ENCODE data around the gene ZNF692.
A peak's percentile ranks its signal among the peaks of the same experiment; 100 is the strongest.

The ZNF692 gene

GRCh38 chr1:248858096-248858890 is 592 bp downstream of the ZNF692 start:
- peaks cover 0 to 19% (median 0%) of the 10 kb centered on the region in 3 donors for H3K36me3 ChIP-seq
- peak; percentile 52 to 86 for DNase-seq
- H3K27me3 ChIP-seq: no peaks in the 10 kb centered on the region
- peaks cover 0 to 30% (median 22%) of the 10 kb centered on the region in 4 donors for H3K4me1 ChIP-seq
- TF ChIP-seq CTCF (IDR thresholded peaks at IDR 0.05): peak; percentile 29 to 30
- peak overlapping the region; percentile 55 to 58 for H3K4me3 ChIP-seq
- H3K27ac ChIP-seq: peak overlapping the region; percentile 88 to 96
- no peaks in the 10 kb centered on the region for H3K9me3 ChIP-seq
- intact Hi-C loops (cut with DNase I; ENCODE audit: low total_unique reads): loop anchor here (2.0 kb wide), 1 partner anchor 19 kb away; the partner anchor contains the start of gene ZNF672

- H3K36me3 ChIP-seq: peaks cover 0 to 23% (median 0%) of the 10 kb centered on the region in 3 donors
- peaks cover 0 to 28% (median 19%) of the 10 kb centered on the region in 4 donors for H3K4me1 ChIP-seq
- H3K9me3 ChIP-seq: no peaks in the 10 kb centered on the region
- intact Hi-C loops (cut with DNase I; ENCODE audit: low total_unique reads): loop anchor here (2.0 kb wide), 1 partner anchor 19 kb away; the partner anchor contains the start of gene ZNF672
- H3K27ac ChIP-seq: peak overlapping the region; percentile 88 to 96
- no peaks in the 10 kb centered on the region for H3K27me3 ChIP-seq
- no peak for DNase-seq
- H3K4me3 ChIP-seq: peak overlapping the region; percentile 55 to 58
- TF ChIP-seq CTCF (IDR thresholded peaks at IDR 0.05): no peak
Measured at GRCh38 chr1:248857749-248858095, 1.2 kb downstream of the ZNF692 start.

GRCh38 chr1:248857201-248857600 is 1.7 kb downstream of the ZNF692 start:
- Histone ChIP-seq H3K27me3 (no peaks in the 10 kb centered on the region), H3K4me3 (no peak overlapping the region), H3K36me3 (peaks cover 0 to 23% (median 0%) of the 10 kb centered on the region in 3 donors), H3K4me1 (peaks cover 0 to 24% (median 16%) of the 10 kb centered on the region in 4 donors), H3K9me3 (no peaks in the 10 kb centered on the region), H3K27ac (no peak overlapping the region)
- intact Hi-C loops (cut with DNase I; ENCODE audit: low total_unique reads): no loop called here
- TF ChIP-seq CTCF (IDR thresholded peaks at IDR 0.05): no peak
- peak in 1 of 2 donors; percentile 52 for DNase-seq

- peaks cover 0 to 31% (median 4%) of the 10 kb centered on the region in 3 donors for H3K36me3 ChIP-seq
- DNase-seq: peak in 1 of 2 donors; percentile 39
- intact Hi-C loops (cut with DNase I; ENCODE audit: low total_unique reads): no loop called here
Measured at GRCh38 chr1:248856176-248856575, 2.7 kb downstream of the ZNF692 start.

GRCh38 chr1:248855580-248855979 is 3.3 kb downstream of the ZNF692 start:
- H3K27ac ChIP-seq: no peak overlapping the region
- no peaks in the 10 kb centered on the region for H3K27me3 ChIP-seq
- peaks cover 0 to 24% (median 16%) of the 10 kb centered on the region in 4 donors for H3K4me1 ChIP-seq
- peaks cover 2 to 37% (median 10%) of the 10 kb centered on the region in 3 donors for H3K36me3 ChIP-seq
- DNase-seq: peak in 1 of 2 donors; percentile 58
- H3K4me3 ChIP-seq: no peak overlapping the region
- TF ChIP-seq CTCF (IDR thresholded peaks at IDR 0.05): no peak
- intact Hi-C loops (cut with DNase I; ENCODE audit: low total_unique reads): no loop called here
- no peaks in the 10 kb centered on the region for H3K9me3 ChIP-seq

More at GRCh38 chr1:248856176-248856575, 2.7 kb downstream of the ZNF692 start:
- TF ChIP-seq CTCF (IDR thresholded peaks at IDR 0.05): no peak
- Histone ChIP-seq H3K4me1 (peaks cover 0 to 24% (median 16%) of the 10 kb centered on the region in 4 donors), H3K9me3 (no peaks in the 10 kb centered on the region), H3K27me3 (no peaks in the 10 kb centered on the region), H3K4me3 (no peak overlapping the region), H3K27ac (no peak overlapping the region)

All from tibial artery (tissue), 4 donors.